Neural cell (in vitro differentiated cells): ENCODE results near the gene TBC1D5.

Source experiments
- CTCF ChIP-seq: fragments of 450-650 bp; IDR thresholded peaks from 2 replicates; pipeline ENCODE4 v1.5.1; 2014; ENCODE audit warnings: antibody characterized with exemption, mild to moderate bottlenecking, moderate library complexity; ENCODE audit not compliant: poor library complexity, severe bottlenecking
- EP300 ChIP-seq: fragments of 450-650 bp; conservative IDR thresholded peaks from 2 replicates; pipeline ENCODE4 v1.6.1; 2014; ENCODE audit warnings: antibody characterized with exemption, mild to moderate bottlenecking, moderate library complexity; ENCODE audit not compliant: poor library complexity, severe bottlenecking
- EZH2 ChIP-seq: fragments of 200-600, 300-800 bp; shearing (Covaris generic), sonication (generic); IDR thresholded peaks from 2 replicates; pipeline ENCODE4 v1.6.1; 2014; ENCODE audit warnings: antibody characterized with exemption, low read length, borderline replicate concordance, mild to moderate bottlenecking; ENCODE audit not compliant: insufficient read depth, poor library complexity, severe bottlenecking
- MXI1 ChIP-seq: fragments of 450-650 bp; conservative IDR thresholded peaks from 2 replicates; pipeline ENCODE4 v1.6.1; 2014; ENCODE audit warnings: antibody characterized with exemption, mild to moderate bottlenecking; ENCODE audit not compliant: poor library complexity, severe bottlenecking
- POLR2AphosphoS5 ChIP-seq: IDR thresholded peaks from 2 replicates; pipeline ENCODE4 v1.6.1; 2012
- RAD21 ChIP-seq: fragments of 450-650 bp; conservative IDR thresholded peaks from 2 replicates; pipeline ENCODE4 v1.6.1; 2014; ENCODE audit warnings: antibody characterized with exemption, mild to moderate bottlenecking, moderate library complexity
- REST ChIP-seq: IDR thresholded peaks from 2 replicates; pipeline ENCODE4 v1.6.1; 2012; ENCODE audit warnings: borderline replicate concordance
- SMC3 ChIP-seq: fragments of 450-650 bp; conservative IDR thresholded peaks from 2 replicates; pipeline ENCODE4 v1.6.1; 2014; ENCODE audit warnings: antibody characterized with exemption, mild to moderate bottlenecking, moderate library complexity; ENCODE audit not compliant: poor library complexity
- TAF1 ChIP-seq: IDR thresholded peaks from 2 replicates; pipeline ENCODE4 v1.6.1; 2012; ENCODE audit warnings: low read depth

GRCh38 chr3:17423786-17424536 lies 318.5 kb downstream of the TBC1D5 start:
- TF ChIP-seq CTCF (no peak), POLR2AphosphoS5 (no peak), TAF1 (no peak), EP300 (no peak), EZH2 (no peak), MXI1 (no peak), REST (no peak), SMC3 (no peak), RAD21 (no peak)
